Progenitor cell of endocrine pancreas (in vitro differentiated cells): ENCODE measurements around the gene SETBP1. TPM values are rescaled to one million over a fixed set of nuclear protein-coding genes. Genes with fewer than 3 reads are reported as not detected.

Source experiments
- DNase-seq: peaks from one replicate; pipeline ENCODE4 v3.0.0; 2021; ENCODE audit warnings: low spot score; ENCODE audit not compliant: unreplicated experiment
- H3K27ac Mint-ChIP-seq: 2 replicates; pipeline ENCODE4 v1.8.0; 2021; ENCODE audit warnings: mild to moderate bottlenecking, moderate library complexity, mixed read lengths
- H3K27me3 Mint-ChIP-seq: 2 replicates; pipeline ENCODE4 v1.8.0; 2021; ENCODE audit warnings: mixed read lengths
- H3K36me3 Mint-ChIP-seq: 2 replicates; pipeline ENCODE4 v1.8.0; 2022; ENCODE audit warnings: mixed read lengths; ENCODE audit not compliant: insufficient read depth
- H3K4me1 Mint-ChIP-seq: 2 replicates; pipeline ENCODE4 v1.8.0; 2021; ENCODE audit warnings: low read depth, mixed read lengths
- H3K4me3 Mint-ChIP-seq: 2 replicates; pipeline ENCODE4 v1.8.0; 2021; ENCODE audit warnings: low read depth, mild to moderate bottlenecking, moderate library complexity, mixed read lengths
- H3K9me3 Mint-ChIP-seq: 2 replicates; pipeline ENCODE4 v1.8.0; 2021; ENCODE audit warnings: low read depth, mixed read lengths
- CTCF ChIP-seq: fragments of 200-600 bp; sonication (generic); IDR thresholded peaks from one replicate; pipeline ENCODE4 v1.5.0; 2021; ENCODE audit warnings: antibody characterized with exemption, mild to moderate bottlenecking; ENCODE audit not compliant: unreplicated experiment
- total RNA-seq: library from RNA; stranded (reverse); gene quantifications from 2 replicates; pipeline ENCODE4 v1.2.1, GENCODE V29; 2021

SETBP1 gene
- total RNA-seq, 1 donor from 2014 or later, result 30.8 TPM

- no peak overlapping the region for H3K27ac Mint-ChIP-seq
- H3K27me3 Mint-ChIP-seq, result no peaks in the 10 kb centered on the region
- no peak for TF ChIP-seq CTCF
- peaks cover 2% of the 10 kb centered on the region for H3K36me3 Mint-ChIP-seq
- no peaks in the 10 kb centered on the region for H3K9me3 Mint-ChIP-seq
- H3K4me3 Mint-ChIP-seq, result no peak overlapping the region
- DNase-seq, result no peak
- peaks cover 11% of the 10 kb centered on the region for H3K4me1 Mint-ChIP-seq
These were observed 366.3 kb downstream of the SETBP1 start for GRCh38 chr18:45046961-45047360.

GRCh38 chr18:45049578-45050319, 369.1 kb downstream of the SETBP1 start:
- Mint-ChIP-seq H3K27ac (no peak overlapping the region), H3K27me3 (no peaks in the 10 kb centered on the region), H3K36me3 (peaks cover 2% of the 10 kb centered on the region), H3K9me3 (no peaks in the 10 kb centered on the region), H3K4me3 (no peak overlapping the region), H3K4me1 (peaks cover 1% of the 10 kb centered on the region)
- no peak for TF ChIP-seq CTCF
- DNase-seq, result no peak

- no peak for DNase-seq
- peaks cover 2% of the 10 kb centered on the region for H3K36me3 Mint-ChIP-seq
These were observed 370.3 kb downstream of the SETBP1 start for GRCh38 chr18:45050712-45051601.

GRCh38 chr18:45054636-45055035, 373.9 kb downstream of the SETBP1 start:
- TF ChIP-seq CTCF, result no peak
- Mint-ChIP-seq H3K4me1 (peaks cover 1% of the 10 kb centered on the region), H3K27me3 (no peaks in the 10 kb centered on the region), H3K27ac (no peak overlapping the region), H3K4me3 (no peak overlapping the region), H3K9me3 (no peaks in the 10 kb centered on the region), H3K36me3 (no peaks in the 10 kb centered on the region)
- no peak for DNase-seq

More at GRCh38 chr18:45050712-45051601, 370.3 kb downstream of the SETBP1 start:
- H3K4me3 Mint-ChIP-seq, result no peak overlapping the region
- H3K27me3 Mint-ChIP-seq, result no peaks in the 10 kb centered on the region
- H3K27ac Mint-ChIP-seq, result no peak overlapping the region
- peaks cover under 1% of the 10 kb centered on the region for H3K4me1 Mint-ChIP-seq
- no peaks in the 10 kb centered on the region for H3K9me3 Mint-ChIP-seq
- TF ChIP-seq CTCF, result no peak

GRCh38 chr18:45055811-45056210, 375.1 kb downstream of the SETBP1 start:
- Mint-ChIP-seq H3K9me3 (no peaks in the 10 kb centered on the region), H3K36me3 (no peaks in the 10 kb centered on the region), H3K4me3 (no peak overlapping the region), H3K4me1 (peaks cover 1% of the 10 kb centered on the region), H3K27me3 (no peaks in the 10 kb centered on the region), H3K27ac (no peak overlapping the region)
- no peak for DNase-seq
- no peak for TF ChIP-seq CTCF
